ENCODE results near the gene CEP170B. TPM values are rescaled to one million over a fixed set of nuclear protein-coding genes. Genes with fewer than 3 reads are reported as not detected.

Gene CEP170B
- total and polyA plus RNA-seq, 7 donors: 2.0 to 15.7 (median 6.3) TPM

- WGBS, 3 donors: 68 to 80% (median 68%) methylated on average over 27 to 30 of the region's 30 CpGs
- peaks cover 12% of the 10 kb centered on the region for H3K4me1 ChIP-seq
Measured at GRCh38 chr14:104877806-104878550, 12.9 kb downstream of the CEP170B start.

DNA sequence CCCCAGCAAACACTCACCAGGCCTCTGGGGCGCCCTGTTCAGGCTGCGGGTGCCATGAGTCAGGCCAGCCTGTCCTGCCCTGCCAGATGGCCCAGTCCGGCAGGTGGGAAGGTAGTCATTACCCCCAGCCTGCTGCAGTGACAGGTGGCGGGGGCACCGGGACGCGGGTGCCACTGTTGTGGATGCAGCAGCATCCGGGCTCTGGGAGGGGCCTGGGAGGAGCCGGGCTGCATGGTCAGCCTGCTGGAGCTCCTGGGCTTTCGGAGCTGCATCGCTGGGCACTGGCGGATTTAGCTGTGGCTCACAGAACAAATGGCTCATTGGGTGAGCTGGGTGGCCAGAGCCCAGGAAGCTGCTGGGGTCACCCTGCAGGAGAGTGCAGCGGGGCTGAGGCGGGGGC lies 13.5 kb downstream of the CEP170B start:
- Histone ChIP-seq H3K27ac (no peak overlapping the region), H3K36me3 (ENCODE audit: insufficient read depth in 1 of 2, low read depth in 1 of 2) (peaks cover 0 to 29% of the 10 kb centered on the region in 2 donors), H3K4me1 (peaks cover 12% of the 10 kb centered on the region), H3K9me3 (no peaks in the 10 kb centered on the region), H3K4me3 (no peak overlapping the region), H3K27me3 (ENCODE audit: insufficient read depth in 3 of 3, low read length in 2 of 3) (no peaks in the 10 kb centered on the region)
- TF ChIP-seq CTCF (IDR thresholded peaks at IDR 0.05): no peak
- ATAC-seq: no peak
- intact Hi-C loops (cut with DNase I): no loop called here
- 92 to 93% (median 92%) methylated on average over 14 of the region's 14 CpGs for WGBS, 3 donors
- DNase-seq: peak; percentile 10 to 39

More at GRCh38 chr14:104877806-104878550, 12.9 kb downstream of the CEP170B start:
- H3K36me3 ChIP-seq (ENCODE audit: insufficient read depth in 1 of 2, low read depth in 1 of 2): peaks cover 0 to 24% of the 10 kb centered on the region in 2 donors
- H3K9me3 ChIP-seq: no peaks in the 10 kb centered on the region
- no peaks in the 10 kb centered on the region for H3K27me3 ChIP-seq (ENCODE audit: insufficient read depth in 3 of 3, low read length in 2 of 3)
- no peak for TF ChIP-seq CTCF (IDR thresholded peaks at IDR 0.05)
- intact Hi-C loops (cut with DNase I): no loop called here
- H3K4me3 ChIP-seq: no peak overlapping the region
- no peak overlapping the region for H3K27ac ChIP-seq
- no peak for ATAC-seq
- DNase-seq: peak; percentile 8 to 42

- Histone ChIP-seq H3K9me3 (no peaks in the 10 kb centered on the region), H3K27ac (no peak overlapping the region), H3K4me3 (no peak overlapping the region), H3K4me1 (peaks cover 12% of the 10 kb centered on the region), H3K27me3 (ENCODE audit: insufficient read depth in 3 of 3, low read length in 2 of 3) (no peaks in the 10 kb centered on the region), H3K36me3 (ENCODE audit: insufficient read depth in 1 of 2, low read depth in 1 of 2) (peaks cover 0 to 35% of the 10 kb centered on the region in 2 donors)
- DNase-seq (peak; percentile 9 to 32), ATAC-seq (no peak)
- WGBS, 3 donors: 85 to 89% (median 87%) methylated on average over 26 to 29 of the region's 29 CpGs
- TF ChIP-seq CTCF (IDR thresholded peaks at IDR 0.05): no peak
- intact Hi-C loops (cut with DNase I): no loop called here
Measured at GRCh38 chr14:104879201-104879982, 14.3 kb downstream of the CEP170B start.

DNA sequence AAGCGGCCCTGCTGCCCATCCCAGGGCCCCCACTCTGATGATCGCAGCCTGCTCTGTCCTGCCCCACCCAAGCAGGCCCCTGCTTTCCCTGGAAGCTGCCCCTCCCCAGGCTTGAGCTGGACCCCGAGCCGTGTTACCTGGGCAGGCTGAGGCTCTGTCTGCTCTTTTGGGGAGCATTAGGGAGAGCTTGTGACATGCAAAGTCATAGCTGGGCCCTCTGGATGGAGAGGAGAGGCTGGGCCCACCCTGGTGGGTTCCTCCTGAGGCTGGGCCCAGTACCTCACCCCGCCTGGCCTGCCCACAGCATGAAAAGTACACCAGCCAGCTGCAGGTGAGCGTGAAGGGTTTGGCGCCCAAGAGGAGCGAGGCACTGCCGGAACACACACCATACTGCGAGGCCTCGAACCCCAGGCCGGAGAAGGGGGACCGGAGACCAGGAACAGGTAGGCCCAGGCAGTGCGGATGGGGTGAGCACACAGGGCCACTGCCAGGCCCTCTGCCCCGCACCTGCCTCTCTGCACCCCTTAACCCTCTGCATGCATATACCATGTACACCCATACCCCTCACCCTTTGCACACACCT lies 15.0 kb downstream of the CEP170B start:
- Histone ChIP-seq H3K27ac (no peak overlapping the region), H3K4me1 (peaks cover 12% of the 10 kb centered on the region), H3K36me3 (ENCODE audit: insufficient read depth in 1 of 2, low read depth in 1 of 2) (peaks cover 0 to 36% of the 10 kb centered on the region in 2 donors), H3K9me3 (no peaks in the 10 kb centered on the region), H3K4me3 (no peak overlapping the region), H3K27me3 (ENCODE audit: insufficient read depth in 3 of 3, low read length in 2 of 3) (no peaks in the 10 kb centered on the region)
- intact Hi-C loops (cut with DNase I): no loop called here
- WGBS, 3 donors: 90 to 94% (median 93%) methylated on average over 13 to 15 of the region's 15 CpGs
- DNase-seq (peak in 1 of 2 donors; percentile 54), ATAC-seq (no peak)
- no peak for TF ChIP-seq CTCF (IDR thresholded peaks at IDR 0.05)

All from psoas muscle (tissue), 8 donors.